Cardiac fibroblast (primary cell): Measurements from ENCODE around the gene HEPACAM.

Experiments used
- DNase-seq, 2 donors: peaks; one replicate each; pipeline versions ENCODE4 v3.0.0 to v3.0.0-alpha.2; 2010; ENCODE audit warnings: low read depth in 2 of 2
- H3K4me3 ChIP-seq, 2 donors: replicated peaks in 1 of 2; 1 replicate in 1 of 2; 2 replicates in 1 of 2; pipeline ENCODE4 v1.5.1; 2011; ENCODE audit warnings: low read depth in 2 of 2, low read length in 2 of 2, mild to moderate bottlenecking in 2 of 2, moderate library complexity in 1 of 2
- TF ChIP-seq, protein P1 (sequence below): IDR thresholded peaks from one replicate; pipeline ENCODE4 v1.5.1; 2011; ENCODE audit warnings: low read depth, mild to moderate bottlenecking, low read length, inconsistent platforms

The HEPACAM gene

DNA sequence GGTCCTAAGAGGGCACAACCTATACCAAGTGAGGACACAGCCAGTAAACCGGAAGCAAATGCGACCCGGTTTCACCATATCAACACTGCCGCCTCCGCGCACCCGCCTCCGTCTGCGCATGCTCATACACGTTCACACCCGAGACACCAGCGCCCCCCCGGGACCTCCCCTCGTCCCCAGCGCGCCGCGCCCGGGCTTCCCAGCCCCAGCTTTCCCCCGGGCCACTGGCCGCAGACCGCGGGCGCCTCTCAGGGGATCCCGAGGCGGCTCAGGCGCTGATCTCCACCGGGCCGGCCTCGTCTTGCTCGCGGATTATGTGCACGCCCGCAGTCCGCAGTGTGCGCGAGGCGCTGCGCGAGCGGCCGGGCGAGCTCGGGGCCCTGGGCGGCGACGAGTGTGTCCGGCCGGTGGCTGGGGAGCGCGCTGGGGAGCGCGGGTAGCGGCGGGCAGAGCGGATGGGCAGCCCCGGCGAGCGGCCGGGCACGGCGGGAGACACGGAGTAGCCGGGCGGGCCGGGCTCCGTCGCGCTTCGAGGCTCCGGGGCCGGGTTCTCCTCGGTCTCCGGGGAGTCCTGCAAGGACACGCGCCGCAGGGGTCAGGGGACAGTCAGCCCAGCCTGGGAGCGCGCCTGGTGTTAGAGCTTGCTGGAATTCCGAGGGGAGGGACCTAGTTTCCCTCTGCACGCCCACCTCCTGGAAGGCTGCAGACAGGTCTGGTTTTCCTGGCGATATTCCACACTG is 14.8 kb downstream of the HEPACAM start:
- TF ChIP-seq, protein P1, sequence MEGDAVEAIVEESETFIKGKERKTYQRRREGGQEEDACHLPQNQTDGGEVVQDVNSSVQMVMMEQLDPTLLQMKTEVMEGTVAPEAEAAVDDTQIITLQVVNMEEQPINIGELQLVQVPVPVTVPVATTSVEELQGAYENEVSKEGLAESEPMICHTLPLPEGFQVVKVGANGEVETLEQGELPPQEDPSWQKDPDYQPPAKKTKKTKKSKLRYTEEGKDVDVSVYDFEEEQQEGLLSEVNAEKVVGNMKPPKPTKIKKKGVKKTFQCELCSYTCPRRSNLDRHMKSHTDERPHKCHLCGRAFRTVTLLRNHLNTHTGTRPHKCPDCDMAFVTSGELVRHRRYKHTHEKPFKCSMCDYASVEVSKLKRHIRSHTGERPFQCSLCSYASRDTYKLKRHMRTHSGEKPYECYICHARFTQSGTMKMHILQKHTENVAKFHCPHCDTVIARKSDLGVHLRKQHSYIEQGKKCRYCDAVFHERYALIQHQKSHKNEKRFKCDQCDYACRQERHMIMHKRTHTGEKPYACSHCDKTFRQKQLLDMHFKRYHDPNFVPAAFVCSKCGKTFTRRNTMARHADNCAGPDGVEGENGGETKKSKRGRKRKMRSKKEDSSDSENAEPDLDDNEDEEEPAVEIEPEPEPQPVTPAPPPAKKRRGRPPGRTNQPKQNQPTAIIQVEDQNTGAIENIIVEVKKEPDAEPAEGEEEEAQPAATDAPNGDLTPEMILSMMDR = no peak
- H3K4me3 ChIP-seq = peak overlapping the region in 1 of 2 donors; percentile 32
- DNase-seq = peak; percentile 66 to 77

DNA sequence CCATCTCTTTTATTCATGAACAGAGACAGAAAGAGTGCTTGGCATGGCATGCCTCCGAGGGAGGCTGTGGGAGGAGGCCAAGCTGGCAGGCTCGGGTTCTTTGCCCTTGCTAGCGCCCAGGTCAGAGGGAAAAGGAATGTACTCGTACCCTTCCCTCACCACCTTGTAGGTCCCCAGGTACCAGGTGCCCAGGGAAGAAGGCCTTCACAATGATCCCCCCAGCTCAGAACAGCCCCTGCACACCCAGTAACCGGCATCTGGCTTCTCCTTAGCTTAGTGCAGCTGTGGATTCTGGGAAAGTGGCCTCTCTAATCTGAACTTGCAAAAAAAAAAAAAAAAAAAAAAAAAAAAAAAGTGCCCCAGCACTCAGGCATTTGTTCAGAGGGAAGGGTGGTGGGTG is 15.5 kb downstream of the HEPACAM start:
- H3K4me3 ChIP-seq = no peak overlapping the region
- TF ChIP-seq, protein P1 = no peak

GRCh38 chr11:124919898-124920297 is 15.9 kb downstream of the HEPACAM start:
- TF ChIP-seq, protein P1 = no peak
- H3K4me3 ChIP-seq = no peak overlapping the region
- DNase-seq = no peak

More for the DNA sequence above, 15.5 kb downstream of the HEPACAM start:
- no peak for DNase-seq

GRCh38 chr11:124918950-124919349 is 16.9 kb downstream of the HEPACAM start, which contains the start of gene HEPN1:
TSS of gene HEPN1 (plus strand) at chr11:124919250.
- no peak for DNase-seq
- H3K4me3 ChIP-seq = no peak within 1 kb of the TSS
- TF ChIP-seq, protein P1 = no peak

DNA sequence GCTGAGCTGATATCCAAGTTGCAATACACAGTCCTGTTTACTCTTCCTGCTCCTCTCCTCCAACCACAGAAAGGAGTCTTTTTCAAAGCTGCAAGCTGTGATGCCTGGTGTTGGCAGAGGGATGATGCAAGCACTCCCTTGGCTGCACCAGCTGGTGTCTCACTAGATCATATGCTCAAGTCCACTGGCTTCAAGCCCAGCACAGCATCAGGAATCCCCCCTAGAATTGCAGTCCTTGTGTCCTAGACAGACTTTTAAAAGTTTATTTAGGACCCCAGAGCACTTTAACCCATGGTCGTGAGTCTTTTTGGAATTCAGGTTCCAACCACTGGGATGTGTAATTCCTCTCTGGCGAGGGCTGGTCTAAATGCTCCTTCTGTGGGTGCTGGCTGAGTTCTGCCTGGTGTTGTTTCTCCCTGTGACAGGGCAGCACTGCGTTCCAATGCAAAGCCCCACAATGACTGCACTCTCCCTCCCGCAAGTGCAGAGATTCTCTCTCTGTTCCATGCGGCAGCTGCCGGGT is 18.7 kb downstream of the HEPACAM start:
- TF ChIP-seq, protein P1 = no peak
- peak; percentile 76 to 81 for DNase-seq
- no peak overlapping the region for H3K4me3 ChIP-seq

GRCh38 chr11:124916370-124916710 is 19.5 kb downstream of the HEPACAM start:
- TF ChIP-seq, protein P1 = no peak
- no peak for DNase-seq
- H3K4me3 ChIP-seq = no peak overlapping the region
